ENCODE measurements around the gene LRRC8E.

Gene LRRC8E

GRCh38 chr19:7849631-7849999 is 38.7 kb upstream of the LRRC8E start:
- Mint-ChIP-seq H3K27ac (no peak overlapping the region), H3K27me3 (peaks cover 0 to 13% of the 10 kb centered on the region in 2 donors), H3K4me1 (ENCODE audit: low read depth in 2 of 2) (peaks cover 5 to 8% of the 10 kb centered on the region in 2 donors), H3K9me3 (no peaks in the 10 kb centered on the region), H3K36me3 (ENCODE audit: insufficient read depth) (peaks cover 6% of the 10 kb centered on the region), H3K4me3 (no peak overlapping the region)
- ATAC-seq (replicated peaks) (no peak), DNase-seq (no peak)

- DNase-seq (no peak), ATAC-seq (replicated peaks) (no peak)
- Mint-ChIP-seq H3K9me3 (no peaks in the 10 kb centered on the region), H3K27me3 (peaks cover 0 to 18% of the 10 kb centered on the region in 2 donors), H3K4me3 (no peak overlapping the region), H3K4me1 (ENCODE audit: low read depth in 2 of 2) (peaks cover 5 to 8% of the 10 kb centered on the region in 2 donors), H3K36me3 (ENCODE audit: insufficient read depth) (peaks cover 6% of the 10 kb centered on the region), H3K27ac (no peak overlapping the region)
Measured at GRCh38 chr19:7850000-7850813, 38.1 kb upstream of the LRRC8E start.

- peaks cover 0 to 27% of the 10 kb centered on the region in 2 donors for H3K27me3 Mint-ChIP-seq
- DNase-seq: no peak
- ATAC-seq (replicated peaks): no peak
- no peak overlapping the region for H3K27ac Mint-ChIP-seq
- no peak overlapping the region for H3K4me3 Mint-ChIP-seq
- H3K4me1 Mint-ChIP-seq (ENCODE audit: low read depth in 2 of 2): peaks cover 5 to 8% of the 10 kb centered on the region in 2 donors
- H3K36me3 Mint-ChIP-seq (ENCODE audit: insufficient read depth): peaks cover 6% of the 10 kb centered on the region
- no peaks in the 10 kb centered on the region for H3K9me3 Mint-ChIP-seq
Measured at GRCh38 chr19:7850945-7851622, 37.2 kb upstream of the LRRC8E start.

- Mint-ChIP-seq H3K27ac (no peak overlapping the region), H3K4me3 (no peak overlapping the region), H3K27me3 (peaks cover 2 to 35% of the 10 kb centered on the region in 2 donors), H3K36me3 (ENCODE audit: insufficient read depth) (peaks cover 6% of the 10 kb centered on the region), H3K4me1 (ENCODE audit: low read depth in 2 of 2) (peaks cover 5 to 8% of the 10 kb centered on the region in 2 donors), H3K9me3 (no peaks in the 10 kb centered on the region)
- DNase-seq (no peak), ATAC-seq (replicated peaks) (no peak)
Measured at GRCh38 chr19:7851623-7852500, 36.4 kb upstream of the LRRC8E start.

GRCh38 chr19:7852851-7853769 is 35.2 kb upstream of the LRRC8E start:
- Mint-ChIP-seq H3K9me3 (no peaks in the 10 kb centered on the region), H3K4me1 (ENCODE audit: low read depth in 2 of 2) (peaks cover 5 to 8% of the 10 kb centered on the region in 2 donors), H3K36me3 (ENCODE audit: insufficient read depth) (peaks cover 3% of the 10 kb centered on the region), H3K27me3 (peaks cover 5 to 44% of the 10 kb centered on the region in 2 donors), H3K27ac (peak overlapping the region in 1 of 2 donors; percentile 32), H3K4me3 (no peak overlapping the region)
- peak; percentile 94 for ATAC-seq (replicated peaks)
- peak; percentile 58 to 61 (median 59) for DNase-seq

- H3K4me1 Mint-ChIP-seq (ENCODE audit: low read depth in 2 of 2): peaks cover 5 to 8% of the 10 kb centered on the region in 2 donors
- no peak overlapping the region for H3K4me3 Mint-ChIP-seq
- no peaks in the 10 kb centered on the region for H3K9me3 Mint-ChIP-seq
- peaks cover 3% of the 10 kb centered on the region for H3K36me3 Mint-ChIP-seq (ENCODE audit: insufficient read depth)
- DNase-seq (no peak), ATAC-seq (replicated peaks) (peak; percentile 9)
- H3K27ac Mint-ChIP-seq: no peak overlapping the region
- peaks cover 5 to 44% of the 10 kb centered on the region in 2 donors for H3K27me3 Mint-ChIP-seq
Measured at GRCh38 chr19:7853770-7854128, 34.6 kb upstream of the LRRC8E start.

GRCh38 chr19:7855426-7856108 is 32.7 kb upstream of the LRRC8E start:
- Mint-ChIP-seq H3K9me3 (no peaks in the 10 kb centered on the region), H3K27ac (no peak overlapping the region), H3K4me3 (no peak overlapping the region), H3K27me3 (peaks cover 7 to 50% of the 10 kb centered on the region in 2 donors), H3K4me1 (ENCODE audit: low read depth in 2 of 2) (peaks cover 5 to 8% of the 10 kb centered on the region in 2 donors), H3K36me3 (ENCODE audit: insufficient read depth) (no peaks in the 10 kb centered on the region)
- DNase-seq: no peak
- ATAC-seq (replicated peaks): no peak

- ATAC-seq (replicated peaks) (no peak), DNase-seq (no peak)
- Mint-ChIP-seq H3K27me3 (peaks cover 13 to 56% of the 10 kb centered on the region in 2 donors), H3K4me3 (no peak overlapping the region), H3K27ac (no peak overlapping the region), H3K9me3 (no peaks in the 10 kb centered on the region), H3K36me3 (ENCODE audit: insufficient read depth) (no peaks in the 10 kb centered on the region), H3K4me1 (ENCODE audit: low read depth in 2 of 2) (peaks cover 5 to 8% of the 10 kb centered on the region in 2 donors)
Measured at GRCh38 chr19:7856109-7856591, 32.2 kb upstream of the LRRC8E start.

- H3K27me3 Mint-ChIP-seq: peaks cover 16 to 61% of the 10 kb centered on the region in 2 donors
- no peak overlapping the region for H3K27ac Mint-ChIP-seq
- no peaks in the 10 kb centered on the region for H3K36me3 Mint-ChIP-seq (ENCODE audit: insufficient read depth)
- no peak overlapping the region for H3K4me3 Mint-ChIP-seq
- ATAC-seq (replicated peaks) (no peak), DNase-seq (no peak)
- no peaks in the 10 kb centered on the region for H3K9me3 Mint-ChIP-seq
- H3K4me1 Mint-ChIP-seq (ENCODE audit: low read depth in 2 of 2): peaks cover 6 to 8% of the 10 kb centered on the region in 2 donors
Measured at GRCh38 chr19:7856679-7857663, 31.3 kb upstream of the LRRC8E start.

- Mint-ChIP-seq H3K27ac (no peak overlapping the region), H3K9me3 (no peaks in the 10 kb centered on the region), H3K4me3 (no peak overlapping the region), H3K4me1 (ENCODE audit: low read depth in 2 of 2) (peaks cover 6 to 7% of the 10 kb centered on the region in 2 donors), H3K36me3 (ENCODE audit: insufficient read depth) (no peaks in the 10 kb centered on the region), H3K27me3 (peaks cover 16 to 59% of the 10 kb centered on the region in 2 donors)
- DNase-seq (no peak), ATAC-seq (replicated peaks) (no peak)
Measured at GRCh38 chr19:7857727-7858108, 30.6 kb upstream of the LRRC8E start.

- Mint-ChIP-seq H3K4me3 (no peak overlapping the region), H3K27me3 (peaks cover 16 to 53% of the 10 kb centered on the region in 2 donors), H3K27ac (no peak overlapping the region), H3K36me3 (ENCODE audit: insufficient read depth) (no peaks in the 10 kb centered on the region), H3K9me3 (no peaks in the 10 kb centered on the region), H3K4me1 (ENCODE audit: low read depth in 2 of 2) (peaks cover 2% of the 10 kb centered on the region in 2 donors)
- ATAC-seq (replicated peaks) (no peak), DNase-seq (no peak)
Measured at GRCh38 chr19:7858109-7858770, 30.1 kb upstream of the LRRC8E start.

All from effector memory CD8-positive, alpha-beta T cell (primary cell).